IMR-90 (cell line): Measurements from ENCODE around the gene GABPB1. TPM values are rescaled to one million over a fixed set of nuclear protein-coding genes. Genes with fewer than 3 reads are reported as not detected.

Source experiments
- ATAC-seq: fragments of 200-7000 bp; cut with Tn5 transposase; 2 replicates; pipeline ENCODE4 v1.9.1; 2020; ENCODE audit warnings: low read depth, mild to moderate bottlenecking, moderate library complexity
- BruUV-seq: library from RNA; stranded (reverse); fragments of 400-500 nt; replicated peaks from 2 replicates; lab custom pipeline; 2021; lab: Mats Ljungman, UMichigan
- CTCF ChIA-PET: fragments of 300-600 bp; formaldehyde crosslinking; extraction: SDS; loops from one replicate; lab custom pipeline; 2021; ENCODE audit warnings: antibody characterized with exemption; lab: Yijun Ruan, JAX
- POLR2A ChIA-PET: fragments of 300-600 bp; sonication (Branson Sonifier 250); formaldehyde crosslinking; loops from one replicate; lab custom pipeline; 2022; ENCODE audit warnings: antibody characterized with exemption; ENCODE audit not compliant: unreplicated experiment; lab: Charles Lee
- DNase-seq: peaks from one replicate; pipeline ENCODE4 v3.0.0; 2013
- H2AFZ ChIP-seq: replicated peaks from 2 replicates; pipeline ENCODE3; 2013; ENCODE audit warnings: low read length, mild to moderate bottlenecking; ENCODE audit not compliant: poor library complexity
- H2AK5ac ChIP-seq: 2 replicates; pipeline ENCODE4 v1.6.1; 2013; ENCODE audit warnings: low read depth, low read length, inconsistent platforms
- H2AK9ac ChIP-seq: replicated peaks from 2 replicates; pipeline ENCODE3; 2013; ENCODE audit warnings: mild to moderate bottlenecking, low read depth, low read length, moderate library complexity; ENCODE audit not compliant: poor library complexity
- H2BK120ac ChIP-seq: 2 replicates; pipeline ENCODE4 v1.6.1; 2013; ENCODE audit warnings: low read depth, low read length, inconsistent platforms
- H2BK15ac ChIP-seq: 3 replicates; pipeline ENCODE4 v1.6.1; 2013; ENCODE audit warnings: low read depth, low read length, inconsistent platforms
- H2BK20ac ChIP-seq: 2 replicates; pipeline ENCODE4 v1.6.1; 2013; ENCODE audit warnings: low read depth, mild to moderate bottlenecking, inconsistent platforms, low read length, moderate library complexity
- H2BK5ac ChIP-seq: 2 replicates; pipeline ENCODE4 v1.6.1; 2013; ENCODE audit warnings: mild to moderate bottlenecking, low read depth, low read length, inconsistent platforms; ENCODE audit not compliant: poor library complexity, severe bottlenecking
- H3K14ac ChIP-seq: replicated peaks from 2 replicates; pipeline ENCODE4 v1.6.1; 2013; ENCODE audit warnings: low read depth, low read length, inconsistent platforms
- H3K18ac ChIP-seq: 2 replicates; pipeline ENCODE4 v1.6.1; 2013; ENCODE audit warnings: low read depth, low read length, control low read depth
- H3K23ac ChIP-seq: 2 replicates; pipeline ENCODE4 v1.6.1; 2013; ENCODE audit warnings: low read depth, low read length, inconsistent platforms
- H3K27ac ChIP-seq: 2 replicates; pipeline ENCODE4 v1.5.1; 2013; ENCODE audit warnings: mild to moderate bottlenecking, control low read depth, low read length; ENCODE audit not compliant: insufficient read depth
- H3K27me3 ChIP-seq: 2 replicates; pipeline ENCODE4 v1.6.1; 2013; ENCODE audit warnings: low read length; ENCODE audit not compliant: control insufficient read depth, insufficient read depth
- H3K36me3 ChIP-seq: 2 replicates; pipeline ENCODE4 v1.6.1; 2013; ENCODE audit warnings: low read length, mixed read lengths; ENCODE audit not compliant: control insufficient read depth, insufficient read depth
- H3K4ac ChIP-seq: 2 replicates; pipeline ENCODE4 v1.6.1; 2013; ENCODE audit warnings: low read depth, low read length, inconsistent platforms
- H3K4me1 ChIP-seq: 2 replicates; pipeline ENCODE4 v1.6.1; 2013; ENCODE audit warnings: low read length, mixed read lengths; ENCODE audit not compliant: control insufficient read depth, insufficient read depth
- H3K4me2 ChIP-seq: 2 replicates; pipeline ENCODE4 v1.6.1; 2013; ENCODE audit warnings: low read depth, mild to moderate bottlenecking, control low read depth, low read length, moderate library complexity
- H3K4me3 ChIP-seq: 2 replicates; pipeline ENCODE4 v1.5.1; 2013; ENCODE audit warnings: low read depth, mild to moderate bottlenecking, control low read depth, low read length, moderate library complexity; ENCODE audit not compliant: insufficient read depth
- H3K56ac ChIP-seq: 2 replicates; pipeline ENCODE4 v1.6.1; 2013; ENCODE audit warnings: low read length, inconsistent platforms; ENCODE audit not compliant: insufficient read depth; ENCODE audit errors: extremely low read depth
- H3K79me1 ChIP-seq, 2 experiments: 2 replicates each; pipeline ENCODE4 v1.6.1; 2013; ENCODE audit warnings: low read length in 2 of 2, inconsistent platforms in 1 of 2, low read depth in 1 of 2
- H3K9ac ChIP-seq: 2 replicates; pipeline ENCODE4 v1.6.1; 2013; ENCODE audit warnings: low read depth, low read length, control low read depth
- H3K9me1 ChIP-seq: 2 replicates; pipeline ENCODE4 v1.6.1; 2013; ENCODE audit warnings: low read length, inconsistent platforms; ENCODE audit not compliant: insufficient read depth
- H3K9me3 ChIP-seq: 2 replicates; pipeline ENCODE4 v1.6.1; 2013; ENCODE audit warnings: low read length; ENCODE audit not compliant: control insufficient read depth, insufficient read depth
- H4K20me1 ChIP-seq: 2 replicates; pipeline ENCODE4 v1.6.1; 2013; ENCODE audit warnings: low read length, inconsistent platforms; ENCODE audit not compliant: insufficient read depth
- H4K5ac ChIP-seq: 2 replicates; pipeline ENCODE4 v1.6.1; 2013; ENCODE audit warnings: mild to moderate bottlenecking, low read depth, low read length, control low read depth
- H4K8ac ChIP-seq, 2 experiments: 2 replicates each; pipeline ENCODE4 v1.6.1; 2013; ENCODE audit warnings: low read depth in 2 of 2, low read length in 2 of 2, control low read depth in 1 of 2, inconsistent platforms in 1 of 2
- H4K91ac ChIP-seq: 2 replicates; pipeline ENCODE4 v1.6.1; 2013; ENCODE audit warnings: low read depth, low read length, inconsistent platforms; ENCODE audit not compliant: insufficient read depth
- FOS ChIP-seq: fragments of 150-350 bp; IDR thresholded peaks from 2 replicates; pipeline ENCODE4 v1.6.1; 2016; ENCODE audit warnings: low read depth, low read length
- MAFK ChIP-seq: IDR thresholded peaks from 2 replicates; pipeline ENCODE4 v1.6.1; 2012; ENCODE audit warnings: low read depth, low read length, improper control_type of control experiment
- MAZ ChIP-seq: IDR thresholded peaks from 2 replicates; pipeline ENCODE4 v1.6.1; 2012; ENCODE audit warnings: low read depth, mild to moderate bottlenecking, low read length, improper control_type of control experiment, moderate library complexity, borderline replicate concordance
- NFE2L2 ChIP-seq: fragments of 150-350 bp; IDR thresholded peaks from 2 replicates; pipeline ENCODE4 v1.6.1; 2016; ENCODE audit warnings: low read depth, mild to moderate bottlenecking, low read length
- POLR2A ChIP-seq: IDR thresholded peaks from 2 replicates; pipeline ENCODE4 v1.6.1; 2012; ENCODE audit warnings: mild to moderate bottlenecking, low read depth, low read length
- RCOR1 ChIP-seq: IDR thresholded peaks from 2 replicates; pipeline ENCODE4 v1.6.1; 2012; ENCODE audit warnings: mild to moderate bottlenecking, low read length, improper control_type of control experiment; ENCODE audit not compliant: insufficient replicate concordance
- RFX5 ChIP-seq: IDR thresholded peaks from 2 replicates; pipeline ENCODE4 v1.8.0; 2012; ENCODE audit warnings: low read depth, mild to moderate bottlenecking, low read length, moderate library complexity
- WGBS, 2 experiments: methylation state at CpG; one replicate each; pipeline versions ENCODE4 v1.1.5 to v1.1.7; 2013; ENCODE audit warnings: missing lambda C conversion rate in 2 of 2; ENCODE audit not compliant: insufficient read length in 1 of 2; ENCODE audit errors: extremely low coverage in 2 of 2; 5-methylcytosine and 5-hydroxymethylcytosine counted together
- dilution Hi-C: fragments of 300-500 bp; cut with HindIII; formaldehyde crosslinking; loops from one replicate; pipeline ENCODE4 v1.14.3; 2018; ENCODE audit warnings: low sequenced_read_pairs; ENCODE audit not compliant: unreplicated experiment
- in situ Hi-C: fragments of 300-500 bp; cut with MboI; formaldehyde crosslinking; loops from 3 replicates; pipeline ENCODE4 v1.14.3; 2019; ENCODE audit warnings: low sequenced_read_pairs, inconsistent platforms, mixed read lengths
- intact Hi-C: fragments of 100-400 bp; cut with micrococcal nuclease; formaldehyde crosslinking; loops from 2 replicates; pipeline ENCODE4 v1.10.0; 2022
- polyA plus RNA-seq, 3 experiments: library from polyadenylated mRNA; depleted of rRNA; stranded (reverse); fragments of >200 nt; gene quantifications; 2 replicates each; pipeline ENCODE4 v1.2.3, GENCODE V29; 2012; ENCODE audit warnings: low replicate concordance in 1 of 3
- total RNA-seq: library from RNA; depleted of rRNA; stranded (reverse); fragments of >200 nt; gene quantifications from 2 replicates; pipeline ENCODE4 v1.2.3, GENCODE V29; 2012
- TF ChIP-seq, protein P1 (sequence below): fragments of 150-350 bp; IDR thresholded peaks from 2 replicates; pipeline ENCODE4 v1.6.1; 2016; ENCODE audit warnings: low read depth, mild to moderate bottlenecking, low read length, moderate library complexity, borderline replicate concordance

GABPB1 gene
- total and polyA plus RNA-seq, 2 of the 4 experiments (the other 2 are of a cell fraction), result 26.3 to 89.3 TPM

GRCh38 chr15:50235794-50236193, 119.2 kb downstream of the GABPB1 start:
- dilution Hi-C loops (no loop called here), intact Hi-C loops (loop anchor here (1.0 kb wide), 1 partner anchor 43 kb away; no protein-coding TSS in a partner anchor), in situ Hi-C loops (no loop called here)
- DNase-seq (peak; percentile 22), ATAC-seq (no peak; the same call in 1 of the 2 replicates)
- Histone ChIP-seq H3K4me2 (no peak overlapping the region), H3K9me3 (no peaks in the 10 kb centered on the region), H3K27me3 (no peaks in the 10 kb centered on the region), H3K9me1 (no peaks in the 10 kb centered on the region), H3K14ac (no peak overlapping the region), H2BK5ac (no peak overlapping the region), H4K91ac (no peak overlapping the region), H3K23ac (no peak overlapping the region), H2BK15ac (no peak overlapping the region), H2BK120ac (no peak overlapping the region), H3K4ac (no peak overlapping the region), H2AK5ac (no peak overlapping the region), H3K27ac (no peak overlapping the region), H3K36me3 (no peaks in the 10 kb centered on the region), H4K5ac (no peak overlapping the region), H3K9ac (no peak overlapping the region), H3K56ac (no peak overlapping the region), H2BK20ac (no peak overlapping the region), H3K18ac (no peak overlapping the region), H4K8ac (no peak overlapping the region), H3K79me1 (no peaks in the 10 kb centered on the region), H3K4me1 (no peaks in the 10 kb centered on the region), H2AK9ac (no peak overlapping the region), H4K20me1 (no peaks in the 10 kb centered on the region), H2AFZ (no peak overlapping the region), H3K4me3 (no peak overlapping the region)
- TF ChIP-seq NFE2L2 (peak; percentile 89), RCOR1 (no peak), POLR2A (no peak), RFX5 (no peak), MAZ (no peak), MAFK (peak; percentile 38; the same call in 1 of the 2 replicates), FOS (no peak)
- TF ChIP-seq, protein P1, sequence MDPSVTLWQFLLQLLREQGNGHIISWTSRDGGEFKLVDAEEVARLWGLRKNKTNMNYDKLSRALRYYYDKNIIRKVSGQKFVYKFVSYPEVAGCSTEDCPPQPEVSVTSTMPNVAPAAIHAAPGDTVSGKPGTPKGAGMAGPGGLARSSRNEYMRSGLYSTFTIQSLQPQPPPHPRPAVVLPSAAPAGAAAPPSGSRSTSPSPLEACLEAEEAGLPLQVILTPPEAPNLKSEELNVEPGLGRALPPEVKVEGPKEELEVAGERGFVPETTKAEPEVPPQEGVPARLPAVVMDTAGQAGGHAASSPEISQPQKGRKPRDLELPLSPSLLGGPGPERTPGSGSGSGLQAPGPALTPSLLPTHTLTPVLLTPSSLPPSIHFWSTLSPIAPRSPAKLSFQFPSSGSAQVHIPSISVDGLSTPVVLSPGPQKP, result no peak
- CTCF ChIA-PET, result no interaction called here
- BruUV-seq, result no TSS peak
- POLR2A ChIA-PET, result no interaction called here
- WGBS, 2 experiments, result 80% methylated on average over 1 of the region's 1 CpG; no CpG with 5 or more reads in 1 of the 2 experiments
